Measurements from ENCODE around the gene PRRG4.
A peak's percentile ranks its signal among the peaks of the same experiment; 100 is the strongest.

The PRRG4 gene

DNA sequence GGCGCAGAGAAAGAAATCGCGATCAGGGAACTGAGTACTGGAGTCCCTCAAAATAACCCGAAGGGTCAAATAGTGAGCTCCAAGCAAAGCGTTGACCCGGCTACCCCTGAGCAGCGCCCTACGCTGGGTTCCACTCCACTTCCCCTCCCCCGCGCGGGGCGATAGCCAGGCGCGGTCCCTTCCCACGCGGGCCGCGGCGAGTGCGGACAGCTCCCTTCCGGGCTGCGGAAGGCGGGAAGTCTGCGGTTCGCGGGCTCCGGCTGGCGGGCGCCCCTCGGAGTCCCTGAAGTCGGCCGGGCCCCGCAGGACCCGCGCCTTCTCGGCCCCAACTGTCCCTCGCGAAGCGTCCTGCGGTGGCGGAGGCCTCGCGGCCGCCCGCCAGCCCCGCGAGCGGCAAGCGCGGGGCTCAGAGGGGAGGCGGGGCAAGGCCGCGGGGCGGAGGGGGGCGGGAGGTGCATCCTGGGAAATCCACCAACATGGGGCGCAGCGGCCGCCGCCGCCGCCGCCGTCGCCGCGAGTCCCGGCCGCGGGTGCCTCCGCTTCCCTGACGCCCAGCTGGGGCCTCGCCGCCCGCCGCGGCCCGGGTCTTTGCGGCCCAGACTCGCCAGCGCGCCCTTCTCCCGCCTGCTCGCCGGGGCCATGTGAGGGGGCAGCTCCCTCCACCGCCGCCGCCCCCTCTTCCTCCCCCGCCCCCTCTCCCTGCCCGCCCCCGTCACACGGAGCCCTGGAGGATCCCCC is 62.8 kb downstream of the PRRG4 start, which contains the start of gene QSER1:
TSS of gene QSER1 (plus strand) at position 457 of the 738 bp plus-strand sequence. CDS start 315 bp downstream, outside the sequence.
- TF ChIP-seq, protein P1, sequence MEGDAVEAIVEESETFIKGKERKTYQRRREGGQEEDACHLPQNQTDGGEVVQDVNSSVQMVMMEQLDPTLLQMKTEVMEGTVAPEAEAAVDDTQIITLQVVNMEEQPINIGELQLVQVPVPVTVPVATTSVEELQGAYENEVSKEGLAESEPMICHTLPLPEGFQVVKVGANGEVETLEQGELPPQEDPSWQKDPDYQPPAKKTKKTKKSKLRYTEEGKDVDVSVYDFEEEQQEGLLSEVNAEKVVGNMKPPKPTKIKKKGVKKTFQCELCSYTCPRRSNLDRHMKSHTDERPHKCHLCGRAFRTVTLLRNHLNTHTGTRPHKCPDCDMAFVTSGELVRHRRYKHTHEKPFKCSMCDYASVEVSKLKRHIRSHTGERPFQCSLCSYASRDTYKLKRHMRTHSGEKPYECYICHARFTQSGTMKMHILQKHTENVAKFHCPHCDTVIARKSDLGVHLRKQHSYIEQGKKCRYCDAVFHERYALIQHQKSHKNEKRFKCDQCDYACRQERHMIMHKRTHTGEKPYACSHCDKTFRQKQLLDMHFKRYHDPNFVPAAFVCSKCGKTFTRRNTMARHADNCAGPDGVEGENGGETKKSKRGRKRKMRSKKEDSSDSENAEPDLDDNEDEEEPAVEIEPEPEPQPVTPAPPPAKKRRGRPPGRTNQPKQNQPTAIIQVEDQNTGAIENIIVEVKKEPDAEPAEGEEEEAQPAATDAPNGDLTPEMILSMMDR (conservative IDR thresholded peaks at IDR 0.05), result no peak
- peak within 1 kb of the TSS; percentile 58; the same call in 1 of the 2 replicates for H3K27ac ChIP-seq

- peak overlapping the region; percentile 58; the same call in 1 of the 2 replicates for H3K27ac ChIP-seq
- TF ChIP-seq, protein P1 (conservative IDR thresholded peaks at IDR 0.05), result no peak
These were observed 63.3 kb downstream of the PRRG4 start for GRCh38 chr11:32893093-32893342.

DNA sequence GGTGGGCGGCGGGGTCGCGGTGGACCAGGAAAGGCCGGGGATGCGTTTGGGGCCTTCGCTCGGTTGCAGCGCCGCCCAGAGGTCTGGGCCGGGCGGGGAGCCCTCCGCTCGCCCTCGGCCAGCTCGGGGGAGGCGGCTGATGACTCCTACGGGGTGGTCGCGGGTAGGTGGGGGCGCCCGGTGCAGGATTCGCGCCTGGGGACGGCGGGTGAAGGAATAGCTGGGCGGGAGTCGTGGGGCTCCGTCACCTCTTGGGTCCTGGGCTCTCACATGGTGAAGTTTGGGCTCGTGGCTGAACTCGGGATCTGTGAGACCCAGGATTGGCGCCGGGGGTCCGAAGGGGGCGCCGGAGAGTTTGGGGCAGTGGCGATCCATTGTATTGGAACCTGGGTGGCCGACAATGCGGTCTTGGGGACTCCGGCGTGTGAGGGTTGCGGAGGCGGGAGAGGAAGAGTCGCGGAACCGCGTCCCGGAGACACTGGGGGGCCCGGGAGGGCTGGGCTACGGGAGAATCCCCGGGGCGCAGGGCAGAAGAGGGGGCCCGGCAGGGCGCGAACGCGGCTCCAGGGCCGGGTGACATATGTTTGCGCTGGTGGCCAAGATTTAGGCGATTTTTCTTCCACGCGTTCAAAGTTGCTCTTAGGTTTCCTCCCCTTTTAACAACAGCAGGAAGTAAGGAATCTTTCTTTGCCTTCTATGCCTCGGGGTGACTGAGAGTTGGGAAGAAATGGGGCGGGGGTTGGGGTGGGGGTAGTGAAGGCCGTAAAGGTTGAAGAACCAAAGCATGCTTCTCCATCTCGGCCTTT is 63.8 kb downstream of the PRRG4 start:
- TF ChIP-seq, protein P1 (conservative IDR thresholded peaks at IDR 0.05), result peak; percentile 65
- H3K27ac ChIP-seq, result peak overlapping the region; percentile 58; the same call in 1 of the 2 replicates

GRCh38 chr11:32894149-32894827 is 64.6 kb downstream of the PRRG4 start:
- TF ChIP-seq, protein P1 (conservative IDR thresholded peaks at IDR 0.05), result no peak
- H3K27ac ChIP-seq, result no peak overlapping the region

GRCh38 chr11:32894921-32895320 is 65.2 kb downstream of the PRRG4 start:
- TF ChIP-seq, protein P1 (conservative IDR thresholded peaks at IDR 0.05), result no peak
- H3K27ac ChIP-seq, result no peak overlapping the region

GRCh38 chr11:32895471-32895870 is 65.7 kb downstream of the PRRG4 start:
- H3K27ac ChIP-seq, result no peak overlapping the region
- TF ChIP-seq, protein P1 (conservative IDR thresholded peaks at IDR 0.05), result no peak

- TF ChIP-seq, protein P1 (conservative IDR thresholded peaks at IDR 0.05), result no peak
- no peak overlapping the region for H3K27ac ChIP-seq
These were observed 67.4 kb downstream of the PRRG4 start for GRCh38 chr11:32897103-32897502.

All from VCaP (cell line).